C4-2B (cell line): Measurements from ENCODE around the gene IL4I1.

Source experiments
- H3K27ac ChIP-seq: fragments of 450-650 bp; 2 replicates; pipeline ENCODE4 v1.5.1; 2017
- ZFX ChIP-seq: fragments of 450-650 bp; IDR thresholded peaks from 2 replicates; pipeline ENCODE4 v1.6.1; 2017
- TF ChIP-seq, protein P1 (sequence below): fragments of 450-650 bp; conservative IDR thresholded peaks from 2 replicates; pipeline ENCODE4 v1.5.1; 2017; ENCODE audit warnings: mild to moderate bottlenecking

The IL4I1 gene

DNA sequence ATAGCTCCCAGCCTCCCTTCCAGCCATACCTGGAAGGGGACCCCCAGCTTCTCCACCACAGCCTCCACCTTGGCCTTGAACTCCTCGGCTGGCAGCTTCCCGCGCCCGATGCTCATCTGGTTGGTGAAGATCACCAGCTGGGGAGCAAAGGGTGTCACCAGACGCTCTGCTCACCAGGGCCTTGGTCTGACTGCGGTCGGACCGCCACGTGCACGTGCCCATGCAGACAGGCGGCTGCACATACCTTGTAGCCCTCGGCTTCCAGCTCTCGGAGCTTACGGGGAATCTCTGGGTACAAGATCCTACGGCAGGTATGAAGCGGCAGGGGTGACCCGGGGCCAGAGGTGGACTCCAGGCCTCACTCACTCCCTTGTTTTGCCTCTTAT, 32.8 kb downstream of the IL4I1 start:
- H3K27ac ChIP-seq: no peak overlapping the region
- TF ChIP-seq, protein P1, sequence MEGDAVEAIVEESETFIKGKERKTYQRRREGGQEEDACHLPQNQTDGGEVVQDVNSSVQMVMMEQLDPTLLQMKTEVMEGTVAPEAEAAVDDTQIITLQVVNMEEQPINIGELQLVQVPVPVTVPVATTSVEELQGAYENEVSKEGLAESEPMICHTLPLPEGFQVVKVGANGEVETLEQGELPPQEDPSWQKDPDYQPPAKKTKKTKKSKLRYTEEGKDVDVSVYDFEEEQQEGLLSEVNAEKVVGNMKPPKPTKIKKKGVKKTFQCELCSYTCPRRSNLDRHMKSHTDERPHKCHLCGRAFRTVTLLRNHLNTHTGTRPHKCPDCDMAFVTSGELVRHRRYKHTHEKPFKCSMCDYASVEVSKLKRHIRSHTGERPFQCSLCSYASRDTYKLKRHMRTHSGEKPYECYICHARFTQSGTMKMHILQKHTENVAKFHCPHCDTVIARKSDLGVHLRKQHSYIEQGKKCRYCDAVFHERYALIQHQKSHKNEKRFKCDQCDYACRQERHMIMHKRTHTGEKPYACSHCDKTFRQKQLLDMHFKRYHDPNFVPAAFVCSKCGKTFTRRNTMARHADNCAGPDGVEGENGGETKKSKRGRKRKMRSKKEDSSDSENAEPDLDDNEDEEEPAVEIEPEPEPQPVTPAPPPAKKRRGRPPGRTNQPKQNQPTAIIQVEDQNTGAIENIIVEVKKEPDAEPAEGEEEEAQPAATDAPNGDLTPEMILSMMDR: no peak
- TF ChIP-seq ZFX: no peak

DNA sequence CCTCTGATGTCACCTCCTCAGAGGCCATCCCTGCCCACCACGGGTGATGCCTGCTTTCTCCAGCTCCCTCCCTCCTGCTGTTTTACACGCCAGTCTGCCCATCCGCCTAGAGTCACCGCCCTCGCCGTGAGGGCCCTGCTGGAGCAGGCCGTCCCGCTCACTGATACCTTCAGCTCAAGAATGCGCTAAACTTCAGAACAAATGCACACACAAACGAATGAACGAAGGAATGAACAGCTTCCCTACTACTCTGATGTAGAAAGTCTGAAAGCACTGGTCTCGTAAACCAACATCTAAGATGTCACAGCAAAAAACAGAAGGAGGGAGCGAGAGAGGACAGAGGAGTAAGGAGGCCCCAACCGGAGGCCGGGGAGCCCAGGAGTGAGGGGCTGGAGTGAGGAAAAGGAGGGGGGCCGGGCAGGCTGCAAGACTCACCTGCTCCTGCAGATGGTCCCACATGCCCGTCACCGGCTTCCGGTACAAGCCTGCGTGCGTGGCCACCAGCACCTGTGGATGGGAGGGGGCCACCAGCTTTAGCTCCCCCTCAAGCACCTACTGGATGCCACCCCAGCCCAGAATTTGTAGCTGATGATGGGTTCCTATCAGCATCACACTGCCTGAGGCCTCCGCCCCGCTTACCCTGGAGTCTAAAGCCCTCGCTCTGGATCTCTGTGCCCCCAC, 33.3 kb downstream of the IL4I1 start:
- TF ChIP-seq, protein P1: no peak
- no peak for TF ChIP-seq ZFX
- no peak overlapping the region for H3K27ac ChIP-seq

DNA sequence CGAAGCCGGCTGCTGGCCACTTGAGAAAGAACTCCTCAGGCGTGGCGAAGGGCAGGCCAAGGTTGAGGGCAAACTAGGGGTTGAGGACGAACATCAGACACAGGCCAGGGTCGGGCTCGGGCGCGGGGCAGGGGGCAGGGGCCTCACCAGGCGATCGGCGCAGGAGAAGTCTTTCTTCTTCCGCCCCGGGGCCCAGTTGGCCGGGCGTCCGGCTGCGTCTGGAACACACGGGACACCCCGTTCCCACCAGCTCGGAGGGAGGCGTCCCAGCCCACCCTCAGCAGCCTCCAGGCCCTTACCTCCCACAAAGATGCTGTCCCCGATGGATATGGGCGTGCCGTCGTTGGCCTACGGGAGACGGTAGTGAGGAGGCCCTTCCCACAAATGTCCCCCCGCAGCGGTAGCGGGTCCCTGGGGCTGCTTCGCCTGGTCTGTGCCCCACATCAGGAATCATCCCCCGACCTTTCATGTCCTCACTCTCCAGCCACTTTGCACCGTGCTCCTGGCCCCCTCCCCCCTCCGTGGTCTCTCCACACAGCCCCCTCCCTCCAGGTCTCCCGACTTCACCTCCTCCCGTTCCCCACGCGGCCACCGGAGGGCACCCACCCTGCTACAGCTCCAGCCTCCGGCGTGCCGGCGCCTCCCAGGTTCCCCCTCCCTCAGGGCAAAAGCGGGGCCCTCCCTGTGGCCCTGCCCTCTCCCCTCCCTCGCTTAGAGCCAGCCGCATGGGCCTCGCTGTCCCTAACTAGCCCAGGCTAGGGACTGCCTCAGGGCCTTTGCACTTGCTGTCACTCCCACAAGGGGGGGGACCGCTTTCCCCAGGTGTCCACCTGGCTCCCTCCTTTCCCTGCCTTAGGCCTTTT, 34.1 kb downstream of the IL4I1 start:
- H3K27ac ChIP-seq: peak overlapping the region; percentile 81
- no peak for TF ChIP-seq ZFX
- TF ChIP-seq, protein P1: no peak; the same call in 1 of the 2 replicates

DNA sequence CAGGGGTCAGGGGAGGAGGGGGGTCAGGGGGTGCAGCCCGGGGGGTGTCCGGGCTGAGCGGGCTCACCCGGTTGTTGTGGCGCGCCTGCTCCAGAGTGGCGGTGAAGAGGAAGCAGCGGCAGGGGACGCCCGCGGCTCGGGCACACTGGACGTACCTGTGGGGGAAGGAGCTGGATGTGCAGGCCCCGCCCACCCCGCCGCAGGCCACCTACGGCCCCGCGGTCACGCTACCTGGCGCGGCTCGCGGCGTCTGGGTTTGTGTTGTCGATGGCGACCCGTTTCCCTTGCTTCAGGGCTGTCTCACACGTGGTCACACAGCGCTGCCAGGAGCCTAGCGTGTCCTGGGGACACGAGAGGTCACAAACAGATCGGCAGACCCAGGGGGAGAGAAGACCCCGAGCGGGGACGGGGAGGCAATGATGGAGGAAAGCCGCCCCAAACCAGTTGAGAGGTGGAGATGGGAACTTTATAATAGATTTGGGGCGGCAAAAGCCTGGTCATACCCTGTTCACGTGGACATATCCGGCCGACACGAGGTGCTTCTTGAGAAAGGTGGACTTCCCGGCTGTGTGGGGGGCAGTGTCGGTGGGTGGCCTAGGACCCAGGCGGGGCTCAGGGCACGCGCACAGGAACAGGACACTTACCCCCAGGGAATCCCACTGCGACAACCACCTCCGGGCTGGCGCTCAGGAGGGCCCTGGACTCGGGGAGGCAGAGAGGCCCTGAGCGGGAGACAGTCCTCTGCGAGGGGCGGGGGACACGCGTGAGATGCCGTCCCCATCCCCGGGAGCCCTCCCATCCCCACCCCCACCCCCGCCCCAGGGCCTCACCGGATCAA, 34.9 kb downstream of the IL4I1 start:
- TF ChIP-seq, protein P1: no peak; the same call in 1 of the 2 replicates
- no peak for TF ChIP-seq ZFX
- H3K27ac ChIP-seq: peak overlapping the region; percentile 81

DNA sequence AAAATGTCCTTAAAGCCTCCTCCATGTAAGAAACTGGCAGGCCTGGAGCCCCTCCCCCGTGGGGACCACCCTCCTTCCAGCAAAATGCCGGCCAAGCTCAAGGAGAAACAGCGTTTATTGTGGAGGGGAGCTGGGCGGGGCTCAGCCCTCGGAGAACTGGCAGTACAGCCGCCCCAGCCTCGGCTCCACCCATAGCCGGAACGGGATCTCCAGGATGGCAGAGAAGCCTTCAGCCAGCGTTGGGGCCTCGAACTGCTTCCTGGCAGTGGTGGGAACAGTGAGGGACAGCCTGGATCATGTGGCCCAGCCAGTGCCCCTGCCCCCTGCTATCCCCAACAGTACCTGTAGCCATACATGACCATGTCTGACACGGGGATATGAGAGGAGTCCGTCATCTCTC, 35.6 kb downstream of the IL4I1 start:
- TF ChIP-seq, protein P1: no peak
- TF ChIP-seq ZFX: no peak
- peak overlapping the region; percentile 81 for H3K27ac ChIP-seq

DNA sequence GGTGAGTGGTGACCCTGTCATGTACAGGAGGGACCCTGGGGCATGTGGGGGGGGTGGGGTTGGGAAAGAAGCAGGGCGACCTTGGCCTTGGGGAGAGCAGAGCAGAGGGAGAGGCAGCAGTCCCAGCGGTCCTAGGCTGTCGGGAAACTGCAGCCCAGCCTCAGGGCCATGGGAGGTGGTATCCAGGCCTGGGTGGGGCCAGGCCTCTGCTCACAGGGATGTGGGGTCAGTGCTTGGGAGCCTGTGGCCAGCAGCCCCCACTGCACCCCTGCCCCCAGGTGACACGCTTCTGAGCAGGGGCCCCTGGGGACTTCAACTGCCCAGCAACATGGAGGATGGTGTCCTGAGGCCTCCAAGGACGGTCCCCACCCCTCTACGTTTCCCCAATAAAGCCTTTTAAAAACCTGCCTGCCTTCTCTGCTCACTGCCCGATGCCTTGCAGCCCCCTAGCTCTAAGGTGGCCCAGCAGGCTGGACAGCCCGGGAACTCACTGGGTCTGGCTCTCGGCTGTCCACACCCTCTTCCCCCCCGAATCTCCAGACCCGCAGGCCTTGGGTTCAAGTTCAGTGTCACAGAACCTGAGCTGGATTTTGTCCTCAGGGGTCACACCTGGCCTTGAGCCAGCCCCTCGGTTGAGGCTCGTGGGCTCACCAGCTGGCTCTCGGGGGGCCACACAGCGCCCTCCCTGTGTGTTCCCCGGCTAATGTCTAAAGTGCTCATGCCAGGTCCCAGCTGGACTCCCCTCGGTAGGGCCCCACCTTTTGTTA, 36.2 kb downstream of the IL4I1 start:
- H3K27ac ChIP-seq: peak overlapping the region; percentile 81

More for the DNA sequence above, 36.2 kb downstream of the IL4I1 start:
- no peak for TF ChIP-seq ZFX
- TF ChIP-seq, protein P1: no peak
